ENCODE results near the gene PLEKHG2.

DNA sequence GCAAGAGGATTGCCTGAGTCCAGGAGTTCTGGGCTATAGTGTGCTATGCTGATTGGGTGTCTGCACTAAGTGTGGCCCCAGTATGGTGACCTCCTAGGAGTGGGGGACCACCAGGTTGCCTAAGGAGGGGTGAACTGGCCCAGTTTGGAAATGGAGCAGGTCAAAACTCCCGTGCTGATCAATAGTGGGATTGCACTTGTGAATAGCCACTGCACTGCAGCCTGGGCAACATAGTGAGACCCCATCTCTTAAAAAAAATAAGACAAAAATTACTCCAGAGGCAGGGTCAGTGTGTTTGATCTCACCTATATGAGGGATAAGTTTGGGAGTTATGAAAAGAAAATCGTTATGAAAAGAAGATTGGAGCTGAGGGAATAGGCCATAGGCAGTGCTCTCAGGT is 43.3 kb upstream of the PLEKHG2 start:
- no peak for TF ChIP-seq POLR2A (IDR thresholded peaks at IDR 0.05)
- TF ChIP-seq, protein P1, sequence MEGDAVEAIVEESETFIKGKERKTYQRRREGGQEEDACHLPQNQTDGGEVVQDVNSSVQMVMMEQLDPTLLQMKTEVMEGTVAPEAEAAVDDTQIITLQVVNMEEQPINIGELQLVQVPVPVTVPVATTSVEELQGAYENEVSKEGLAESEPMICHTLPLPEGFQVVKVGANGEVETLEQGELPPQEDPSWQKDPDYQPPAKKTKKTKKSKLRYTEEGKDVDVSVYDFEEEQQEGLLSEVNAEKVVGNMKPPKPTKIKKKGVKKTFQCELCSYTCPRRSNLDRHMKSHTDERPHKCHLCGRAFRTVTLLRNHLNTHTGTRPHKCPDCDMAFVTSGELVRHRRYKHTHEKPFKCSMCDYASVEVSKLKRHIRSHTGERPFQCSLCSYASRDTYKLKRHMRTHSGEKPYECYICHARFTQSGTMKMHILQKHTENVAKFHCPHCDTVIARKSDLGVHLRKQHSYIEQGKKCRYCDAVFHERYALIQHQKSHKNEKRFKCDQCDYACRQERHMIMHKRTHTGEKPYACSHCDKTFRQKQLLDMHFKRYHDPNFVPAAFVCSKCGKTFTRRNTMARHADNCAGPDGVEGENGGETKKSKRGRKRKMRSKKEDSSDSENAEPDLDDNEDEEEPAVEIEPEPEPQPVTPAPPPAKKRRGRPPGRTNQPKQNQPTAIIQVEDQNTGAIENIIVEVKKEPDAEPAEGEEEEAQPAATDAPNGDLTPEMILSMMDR (IDR thresholded peaks at IDR 0.05) = no peak

Measured in thyroid gland (tissue), 4 donors.